GM15510 (cell line): ENCODE data around the gene NUDT4.
A peak's percentile ranks its signal among the peaks of the same experiment; 100 is the strongest.

Experiments used
- POLR2A ChIP-seq: IDR thresholded peaks from 3 replicates; pipeline ENCODE4 v1.6.1; 2011; ENCODE audit warnings: borderline replicate concordance; ENCODE audit not compliant: insufficient read length; ENCODE audit errors: extremely low read depth

The NUDT4 gene

DNA sequence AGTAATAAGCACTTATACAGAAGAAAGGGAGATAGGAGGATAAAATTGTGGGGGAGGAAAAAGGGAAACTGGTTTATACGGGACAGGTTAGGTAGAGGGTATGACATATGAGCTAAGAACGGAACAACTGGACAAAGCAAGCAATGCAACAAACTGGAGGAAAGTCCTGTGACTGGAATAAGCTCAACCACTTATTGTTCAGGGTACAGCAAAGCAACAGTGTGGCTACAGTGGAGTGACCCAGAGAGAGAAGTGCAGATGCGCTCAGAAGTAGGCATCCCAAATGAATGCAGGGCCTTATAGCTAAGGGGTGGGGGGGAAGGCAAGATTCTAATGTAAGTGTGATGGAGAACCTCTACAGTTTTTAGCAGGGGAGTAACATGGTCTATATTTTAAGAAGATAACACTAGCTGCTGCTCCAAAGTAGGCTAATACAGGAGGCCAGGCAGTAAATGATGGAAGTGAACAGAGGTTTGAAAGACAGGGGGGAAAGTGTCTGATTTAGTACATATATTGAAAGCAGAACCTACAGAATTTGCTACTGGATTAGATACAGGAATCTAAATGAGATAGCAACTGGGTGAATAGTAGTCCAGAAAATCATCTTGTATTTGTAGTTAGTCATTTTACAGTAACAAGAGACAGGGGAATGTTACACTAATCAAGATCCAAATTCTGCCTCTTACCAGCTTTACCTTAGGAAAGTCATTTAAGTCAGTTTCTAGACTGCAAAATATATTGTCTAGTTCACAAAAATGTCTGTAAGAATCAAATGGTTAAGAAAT, 60.7 kb downstream of the NUDT4 start:
- TF ChIP-seq POLR2A: no peak

DNA sequence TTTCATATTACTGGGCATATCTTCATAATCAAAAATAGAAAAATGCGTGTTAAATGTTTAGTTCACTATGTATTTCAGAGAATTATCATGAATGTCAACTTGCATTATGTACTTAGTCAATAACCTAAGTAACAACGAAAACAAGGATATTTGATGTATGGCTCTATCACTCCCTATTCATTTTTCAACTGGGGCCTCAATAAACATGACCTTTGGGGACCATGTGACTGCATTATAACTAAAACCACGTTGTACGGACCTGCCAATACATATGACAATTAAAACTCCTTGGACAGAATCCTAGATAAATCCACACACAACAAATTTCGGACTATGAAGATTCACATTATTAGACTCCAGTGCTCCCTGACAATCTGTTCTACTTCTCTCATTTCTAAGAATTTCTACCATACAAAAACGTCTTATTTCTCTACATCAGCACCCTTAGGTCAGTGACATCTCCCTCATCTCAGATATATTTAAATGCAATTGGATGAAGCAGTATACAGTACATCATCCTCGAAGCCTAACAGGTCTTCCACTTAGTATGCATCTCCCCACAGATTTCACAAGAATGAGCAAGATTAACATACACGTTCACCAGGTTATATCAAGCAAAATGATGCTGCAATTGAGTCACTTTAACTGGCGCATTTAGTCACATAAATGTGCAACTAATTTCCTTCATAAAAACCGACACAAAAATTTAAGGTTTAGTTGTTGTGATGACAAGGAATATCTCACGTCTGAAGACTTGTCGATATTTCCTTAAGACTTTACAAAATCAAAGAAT, 62.5 kb downstream of the NUDT4 start:
- no peak for TF ChIP-seq POLR2A

DNA sequence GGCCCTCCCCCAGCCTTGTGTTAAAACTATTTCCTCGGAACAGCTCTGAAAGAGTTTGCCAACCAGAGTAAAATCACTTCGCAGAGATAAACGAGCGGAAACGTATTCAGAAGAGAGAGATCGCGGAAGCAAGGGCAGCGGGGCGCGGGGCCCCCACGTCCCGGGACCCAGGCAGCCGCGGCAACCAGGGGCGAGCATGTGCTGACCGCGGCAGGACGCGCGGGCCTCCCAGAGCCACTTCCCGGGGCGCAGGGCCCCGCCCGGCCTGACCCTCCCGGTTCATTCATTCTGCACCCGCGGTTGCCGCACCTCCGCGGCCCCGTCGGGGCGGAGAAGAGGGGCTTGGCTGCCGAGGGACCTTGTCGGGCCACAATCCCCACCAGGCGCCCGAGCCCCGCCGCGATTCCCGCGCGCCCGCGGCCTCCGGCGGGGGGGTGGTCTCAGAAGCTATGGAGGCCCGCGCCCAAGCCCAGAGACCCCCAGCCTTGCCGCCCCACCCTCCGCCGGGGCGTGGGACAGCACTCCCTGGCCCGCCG, 63.4 kb downstream of the NUDT4 start:
- no peak for TF ChIP-seq POLR2A

DNA sequence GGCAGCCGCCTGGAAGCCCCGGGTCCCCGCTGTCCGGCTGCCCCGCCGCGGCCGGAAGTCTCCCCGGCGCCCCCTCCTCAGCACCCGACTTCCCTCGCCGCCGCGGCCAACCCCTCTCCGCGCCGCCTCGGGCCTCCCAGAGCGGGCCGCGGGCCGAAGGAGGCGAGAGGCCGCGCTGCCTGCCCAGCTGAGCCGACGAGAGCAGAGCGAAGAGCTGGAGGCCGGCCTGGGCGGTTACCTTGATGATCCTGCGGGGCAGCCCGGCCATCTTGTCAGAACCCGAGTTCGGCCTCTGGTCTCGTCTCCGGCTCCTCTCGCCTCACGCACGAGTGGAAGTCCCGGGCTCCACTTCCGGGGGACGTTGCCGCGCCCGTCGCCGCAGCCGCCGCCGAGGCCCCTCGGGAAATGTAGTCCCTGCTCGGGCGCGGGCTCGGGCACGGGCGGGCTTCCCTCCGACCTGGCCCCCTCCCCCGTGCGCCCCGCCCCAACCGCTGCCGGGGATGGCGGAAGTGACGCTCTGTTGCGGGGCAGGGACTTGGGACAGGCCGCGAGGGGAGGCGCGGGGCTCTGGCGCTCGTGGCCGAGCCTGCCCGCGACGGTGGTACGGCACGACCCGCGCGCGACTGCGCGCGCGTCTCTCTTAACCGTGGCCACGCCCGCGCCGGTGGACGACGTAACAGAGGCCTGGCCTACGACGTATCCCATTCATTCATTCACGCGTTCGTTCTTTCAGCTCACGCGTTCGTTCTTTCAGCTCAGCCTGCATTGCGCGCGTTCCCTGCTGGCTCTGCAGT, 64.1 kb downstream of the NUDT4 start, which contains the start of gene UBE2N:
Gene UBE2N, minus strand, starts transcription at position 331 of the 794 bp plus-strand sequence. Its CDS starts 63 bp downstream, at position 268.
- peak; percentile 93 for TF ChIP-seq POLR2A

DNA sequence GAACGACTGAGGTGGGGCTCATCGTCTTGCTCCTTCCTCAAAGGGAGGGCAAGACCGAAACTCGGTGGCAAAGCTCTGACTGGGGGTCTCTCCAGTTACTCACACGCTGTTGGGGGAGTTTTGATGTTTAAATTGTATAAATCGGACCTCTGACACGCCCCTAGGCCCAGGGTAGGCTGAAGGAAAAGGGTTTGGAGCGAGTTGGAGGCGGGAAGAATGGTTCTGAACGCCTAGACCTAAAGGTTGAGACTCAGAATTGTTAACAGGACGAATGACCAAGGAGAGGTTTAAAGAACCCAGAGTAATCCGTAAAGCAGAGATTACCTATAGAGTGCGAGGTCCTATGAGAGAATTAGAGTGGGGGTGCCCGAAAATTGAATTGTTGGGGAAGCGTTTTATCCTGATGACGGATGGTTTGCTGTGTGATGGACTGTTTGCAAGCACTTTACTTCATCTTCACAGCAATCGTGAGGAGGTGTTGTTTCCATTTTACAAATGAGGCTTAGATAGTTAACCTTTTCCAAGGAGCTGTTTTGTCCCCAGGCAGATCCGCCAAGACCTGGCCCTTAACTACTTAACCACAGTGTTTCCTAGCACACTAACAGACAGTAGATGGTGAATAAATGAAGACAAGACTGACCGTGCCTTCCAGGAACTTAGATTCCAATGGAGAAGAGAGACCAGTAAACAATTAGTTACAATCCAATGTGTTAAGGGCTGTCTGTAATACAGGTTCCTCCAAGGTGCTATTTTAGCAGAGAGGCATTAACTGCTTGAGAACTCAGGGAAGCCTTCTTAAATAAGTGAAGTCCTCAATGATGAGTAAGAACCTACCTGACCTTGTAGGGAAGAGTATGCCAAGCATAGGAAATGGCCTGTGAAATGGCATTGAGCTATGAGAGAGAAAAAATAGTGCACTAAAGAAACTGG, 65.0 kb downstream of the NUDT4 start:
- no peak for TF ChIP-seq POLR2A

DNA sequence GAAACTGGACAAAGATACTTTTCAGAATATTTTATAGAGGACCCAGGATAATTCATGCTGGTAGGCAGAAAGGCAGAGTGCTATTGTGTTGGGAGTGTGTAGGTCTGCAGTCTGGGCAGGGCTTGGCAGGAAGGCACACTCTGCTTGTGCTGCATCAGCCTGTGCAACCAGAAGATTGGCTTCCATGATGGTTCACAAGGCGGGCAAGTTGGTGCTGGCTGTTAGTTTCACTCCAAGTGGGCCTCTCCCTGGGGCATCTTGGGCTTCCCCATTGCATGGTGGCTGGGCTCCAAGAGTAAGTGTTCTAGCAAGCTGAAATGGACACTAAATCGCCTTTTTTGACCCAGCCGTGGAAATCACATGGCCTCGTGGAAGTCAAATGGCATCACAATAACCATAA, 65.9 kb downstream of the NUDT4 start:
- TF ChIP-seq POLR2A: no peak

DNA sequence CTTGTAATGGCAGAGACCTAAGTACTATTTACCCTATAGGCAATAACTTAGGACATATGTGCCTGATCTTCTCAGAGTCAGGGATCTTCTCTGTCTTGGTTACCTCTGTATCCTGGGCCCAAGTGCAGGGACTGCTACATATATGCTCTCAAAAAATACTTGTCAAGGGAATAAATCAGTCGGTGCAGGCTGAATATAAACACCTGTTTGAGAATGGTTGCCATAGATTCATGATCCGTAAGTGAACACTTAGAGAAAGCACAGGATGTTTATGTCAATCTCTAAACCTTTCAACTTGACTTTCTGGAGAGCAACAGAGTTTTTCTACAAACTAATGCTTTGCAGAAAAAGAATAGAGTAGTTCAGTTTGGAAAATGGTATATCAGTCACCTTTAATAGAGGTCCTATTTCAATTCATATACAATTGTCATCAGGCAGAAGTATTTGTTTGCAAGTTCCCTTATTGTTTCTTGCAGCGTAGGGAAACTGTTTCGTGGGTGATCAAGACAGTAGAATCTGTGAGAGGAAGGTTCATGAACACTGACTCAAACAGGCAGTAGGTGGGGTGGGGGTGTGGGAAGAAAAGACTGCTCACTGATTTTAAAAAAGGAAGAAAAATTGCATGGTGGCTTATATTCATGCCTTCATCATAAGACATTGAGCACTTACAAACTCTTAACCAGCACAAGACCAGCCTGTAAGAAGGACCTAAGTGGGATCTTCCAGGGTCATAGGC, 70.0 kb downstream of the NUDT4 start:
- no peak for TF ChIP-seq POLR2A

DNA sequence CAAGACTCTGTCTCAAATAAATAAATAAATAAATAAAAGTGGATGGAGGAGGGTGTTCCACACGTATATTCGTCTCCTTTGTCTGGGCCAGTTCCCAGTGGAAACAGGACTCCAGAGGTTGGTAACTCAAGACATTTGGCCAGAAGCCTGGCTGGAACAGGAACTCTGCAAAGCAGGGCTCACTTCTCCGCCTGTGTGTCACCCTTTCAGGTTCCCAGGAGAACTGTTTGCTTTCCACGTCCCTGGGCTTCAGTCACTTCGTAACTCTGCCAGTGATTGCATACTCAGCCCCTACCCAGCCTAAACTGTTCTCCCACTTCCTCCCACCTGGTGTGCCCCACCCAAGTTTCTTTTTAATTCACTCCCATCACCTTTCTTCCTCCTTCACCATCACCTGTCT, 71.1 kb downstream of the NUDT4 start:
- TF ChIP-seq POLR2A: no peak

DNA sequence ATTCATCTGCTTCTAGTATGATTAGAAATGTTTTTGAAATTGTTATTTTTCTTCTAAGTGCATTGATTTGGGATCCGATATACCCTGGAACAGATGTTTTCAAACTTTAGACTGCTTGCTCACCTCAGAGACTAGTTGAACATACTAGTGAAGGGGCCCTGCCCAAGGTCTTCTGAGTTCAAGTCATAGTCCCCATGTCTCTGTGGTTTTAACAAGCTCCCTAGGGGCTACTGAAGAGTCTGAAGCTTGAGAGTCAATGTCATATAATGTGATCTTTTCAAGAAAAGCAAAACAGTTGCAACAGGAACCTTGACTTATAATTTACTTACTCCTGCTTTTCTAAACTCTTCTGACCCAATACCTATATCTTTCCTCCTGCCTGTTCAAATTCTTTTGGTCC, 71.6 kb downstream of the NUDT4 start:
- no peak for TF ChIP-seq POLR2A

DNA sequence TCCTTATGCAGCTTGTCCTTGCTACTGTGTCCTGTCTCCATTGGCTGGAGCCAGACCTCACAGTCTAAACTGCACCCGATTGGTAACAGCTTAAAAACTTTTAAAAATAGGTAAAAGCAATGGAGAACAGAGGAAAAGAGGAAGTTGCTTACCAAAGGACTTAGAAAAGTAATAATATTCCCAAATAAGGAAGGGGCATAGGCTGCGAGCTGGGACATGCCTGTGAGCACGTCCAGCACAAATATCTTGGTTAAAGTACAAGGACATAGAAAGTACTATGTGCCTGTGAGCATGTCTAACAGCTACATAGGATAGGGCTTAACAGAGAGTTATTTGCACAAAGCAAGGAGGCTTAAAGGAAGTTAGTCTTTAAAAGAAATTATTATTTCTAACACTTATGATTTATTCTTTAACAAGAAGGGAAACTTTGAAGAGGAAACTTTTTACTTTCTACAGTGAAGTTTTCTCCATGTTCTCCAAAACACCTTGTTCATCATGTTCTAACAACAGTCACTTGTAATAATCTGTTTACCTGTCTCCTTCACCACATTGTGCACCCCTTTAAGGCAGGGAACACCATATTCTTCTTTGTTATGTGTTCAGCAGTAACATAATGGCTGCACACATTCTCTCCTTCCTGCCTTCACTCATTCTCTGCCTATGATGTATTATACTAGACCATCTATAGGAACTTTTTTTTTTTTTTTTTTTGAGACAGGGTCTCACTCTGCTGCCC, 73.9 kb downstream of the NUDT4 start:
- TF ChIP-seq POLR2A: no peak

DNA sequence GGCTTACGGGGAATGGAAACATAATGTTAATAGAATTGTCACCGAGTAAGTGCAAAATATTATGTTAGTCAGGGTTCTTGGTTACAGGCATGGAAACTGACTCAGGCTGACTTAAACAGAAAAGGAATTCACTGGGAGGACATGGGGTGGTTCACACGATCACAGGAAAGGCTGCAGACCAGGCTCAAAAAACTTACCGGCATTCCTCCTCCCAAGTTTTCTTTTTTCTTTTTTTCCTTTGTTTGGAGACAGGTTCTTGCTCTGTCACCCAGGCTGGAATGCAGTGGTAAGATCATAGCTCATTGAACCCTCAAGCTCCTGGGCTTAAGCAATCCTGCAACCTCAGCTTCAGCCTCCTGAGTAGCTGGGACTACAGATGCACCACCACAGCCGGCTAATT, 75.9 kb downstream of the NUDT4 start:
- no peak for TF ChIP-seq POLR2A

DNA sequence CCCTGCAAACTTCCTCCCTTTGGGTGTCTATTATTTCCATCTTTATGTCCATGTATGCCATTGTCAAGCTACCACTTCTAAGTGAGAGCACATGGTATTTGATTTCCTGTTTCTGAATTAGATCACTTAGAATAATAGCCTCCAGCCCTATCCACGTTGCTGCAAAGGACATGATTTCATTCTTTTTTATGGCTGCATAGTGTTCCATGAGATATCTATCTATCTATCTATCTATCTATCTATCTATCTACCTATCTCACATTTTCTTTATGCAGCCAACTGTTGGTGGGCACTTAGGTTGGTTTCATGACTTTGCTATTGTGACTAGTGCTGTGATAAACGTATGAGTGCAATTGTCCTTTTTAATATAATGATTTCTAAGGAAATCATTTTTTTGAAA, 78.4 kb downstream of the NUDT4 start:
- no peak for TF ChIP-seq POLR2A
